Retinal pigment epithelial cell (primary cell): Measurements from ENCODE around the gene EIF4E.
A peak's percentile ranks its signal among the peaks of the same experiment; 100 is the strongest.
"Not testable (repeated sequence)": the region's sequence is repeated elsewhere in the genome, so short reads cannot be mapped to it uniquely, and the experiment has no call there.

ENCODE experiments used
- DNase-seq: peaks from one replicate; pipeline ENCODE4 v3.0.0-alpha.2; 2010; ENCODE audit warnings: low read depth
- H3K4me3 ChIP-seq: 2 replicates; pipeline ENCODE4 v1.5.1; 2011; ENCODE audit warnings: mild to moderate bottlenecking, low read length, control low read depth, moderate library complexity
- CTCF ChIP-seq: conservative IDR thresholded peaks from 2 replicates; pipeline ENCODE4 v1.5.1; 2011; ENCODE audit warnings: low read depth, low read length, control low read depth, inconsistent platforms

The EIF4E gene

GRCh38 chr4:98848448-98848847, 80.5 kb downstream of the EIF4E start:
- no peak for DNase-seq
- H3K4me3 ChIP-seq = no peak overlapping the region

GRCh38 chr4:98845960-98846359, 83.0 kb downstream of the EIF4E start:
- H3K4me3 ChIP-seq = no peak overlapping the region
- TF ChIP-seq CTCF = no peak
- no peak for DNase-seq

More at GRCh38 chr4:98848448-98848847, 80.5 kb downstream of the EIF4E start:
- no peak for TF ChIP-seq CTCF

GRCh38 chr4:98842917-98843316, 86.0 kb downstream of the EIF4E start:
- not testable (repeated sequence) for DNase-seq, H3K4me3 ChIP-seq

GRCh38 chr4:98838977-98839618, 89.8 kb downstream of the EIF4E start:
- peak; percentile 12 for TF ChIP-seq CTCF
- peak; percentile 21 for DNase-seq
- no peak overlapping the region for H3K4me3 ChIP-seq

GRCh38 chr4:98838531-98838930, 90.4 kb downstream of the EIF4E start:
- TF ChIP-seq CTCF = no peak
- no peak overlapping the region for H3K4me3 ChIP-seq
- no peak for DNase-seq

GRCh38 chr4:98833384-98833783, 95.5 kb downstream of the EIF4E start:
- TF ChIP-seq CTCF = no peak
- H3K4me3 ChIP-seq = no peak overlapping the region
- DNase-seq = no peak

GRCh38 chr4:98831036-98831435, 97.9 kb downstream of the EIF4E start:
- DNase-seq = not testable (repeated sequence)

More at GRCh38 chr4:98831036-98831435, 97.9 kb downstream of the EIF4E start:
- H3K4me3 ChIP-seq = not testable (repeated sequence)
